ENCODE data around the gene DEPDC5.
A peak's percentile ranks its signal among the peaks of the same experiment; 100 is the strongest.
"Not testable (repeated sequence)": the region's sequence is repeated elsewhere in the genome, so short reads cannot be mapped to it uniquely, and the experiment has no call there.

DEPDC5 gene

DNA sequence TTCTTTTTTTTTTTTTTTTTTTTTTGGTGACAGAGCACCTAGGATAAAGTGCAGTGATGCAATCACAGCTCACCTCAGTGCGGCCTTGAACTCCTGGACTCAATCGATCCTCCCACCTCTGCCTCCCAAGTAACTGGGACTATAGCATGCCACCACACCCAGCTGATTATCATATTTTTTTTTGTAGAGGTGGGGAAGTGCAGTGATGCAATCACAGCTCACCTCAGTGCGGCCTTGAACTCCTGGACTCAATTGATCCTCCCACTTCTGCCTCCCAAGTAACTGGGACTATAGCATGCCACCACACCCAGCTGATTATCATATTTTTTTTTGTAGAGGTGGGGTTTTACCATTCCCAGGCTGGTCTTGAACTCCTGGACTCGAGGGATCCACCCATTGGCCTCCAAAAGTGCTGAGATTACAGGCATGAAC, 61.6 kb downstream of the DEPDC5 start:
- DNase-seq (ENCODE audit: low read depth) = not testable (repeated sequence)

DNA sequence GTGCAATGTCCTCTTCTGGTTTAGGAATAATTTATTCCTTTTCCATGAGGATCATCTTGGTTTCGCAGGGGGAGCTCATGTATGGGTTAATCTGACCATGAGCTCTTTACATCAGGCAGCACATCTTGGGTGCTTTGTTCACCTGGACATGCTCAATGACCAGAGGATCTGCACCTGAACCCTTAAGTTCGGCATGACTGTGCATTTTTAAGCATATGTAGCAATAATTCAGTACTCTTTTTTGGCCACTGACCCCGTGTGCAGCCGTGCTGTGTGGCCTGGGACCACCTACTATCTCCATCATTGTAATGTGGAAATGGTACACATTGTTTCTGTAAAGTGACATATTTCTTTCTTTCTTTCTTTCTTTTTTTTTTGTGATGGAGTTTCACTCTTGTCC, 62.9 kb downstream of the DEPDC5 start:
- DNase-seq (ENCODE audit: low read depth) = no peak

DNA sequence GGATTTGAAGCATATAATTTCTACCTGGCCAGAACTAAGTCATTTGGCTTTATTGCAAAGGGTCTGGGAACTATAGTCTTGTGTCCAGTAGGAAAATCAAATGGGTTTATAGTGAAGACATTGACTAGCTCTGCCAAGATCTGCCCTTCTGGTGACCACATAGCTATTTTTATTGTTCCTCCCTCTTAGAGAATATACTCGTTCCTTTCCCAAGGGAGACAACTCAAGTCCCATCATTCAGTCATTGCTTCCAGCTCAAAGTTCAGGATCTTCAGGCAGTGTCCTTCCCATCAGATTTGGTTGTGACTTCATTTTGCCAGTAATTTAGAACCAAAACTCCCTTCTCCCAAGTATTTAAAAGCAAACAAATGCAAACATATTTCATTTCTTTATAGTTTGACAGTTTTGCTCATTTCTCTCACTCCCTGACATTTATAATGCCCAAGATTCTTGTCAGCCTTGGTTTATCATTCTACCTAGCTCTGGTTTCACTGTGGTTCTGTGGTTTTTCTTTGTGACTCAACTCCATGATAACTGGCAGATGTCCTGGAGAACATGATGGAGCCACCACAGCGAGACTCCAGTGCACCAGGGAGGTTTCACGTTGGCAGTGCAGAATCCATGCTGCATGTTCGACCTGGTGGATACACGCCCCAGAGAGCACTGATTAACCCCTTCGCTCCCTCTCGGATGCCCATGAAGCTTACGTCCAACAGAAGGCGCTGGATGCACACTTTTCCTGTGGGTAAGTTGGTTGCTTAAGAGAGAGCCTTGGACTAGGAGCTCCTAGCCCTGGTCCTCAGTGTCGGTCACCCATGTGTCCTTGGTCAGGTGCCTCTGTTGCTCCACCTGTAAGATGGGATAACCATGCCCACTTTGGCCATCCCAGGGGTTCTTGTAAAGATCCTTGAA, 64.9 kb downstream of the DEPDC5 start:
- DNase-seq (ENCODE audit: low read depth) = peak; percentile 3

DNA sequence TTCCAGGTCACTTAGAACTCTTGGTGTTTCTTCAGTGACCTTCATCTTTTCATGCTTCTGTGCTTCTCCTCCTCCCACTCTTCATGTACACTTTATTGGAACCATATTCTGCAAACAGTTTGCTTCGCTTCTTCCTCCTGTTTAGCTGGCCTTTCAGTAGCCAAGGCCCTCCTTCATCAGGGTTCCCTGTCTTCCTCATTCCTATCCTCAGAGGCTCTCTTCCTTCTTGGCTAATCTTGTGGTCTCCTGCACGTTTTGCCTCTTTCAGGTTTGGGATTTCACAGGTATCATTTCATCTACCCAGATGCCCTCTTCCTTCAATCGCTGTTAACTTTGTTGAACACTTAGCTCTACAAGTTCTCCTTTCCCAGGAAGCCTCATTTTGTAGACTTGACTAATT, 66.8 kb downstream of the DEPDC5 start:
- DNase-seq (ENCODE audit: low read depth) = no peak

DNA sequence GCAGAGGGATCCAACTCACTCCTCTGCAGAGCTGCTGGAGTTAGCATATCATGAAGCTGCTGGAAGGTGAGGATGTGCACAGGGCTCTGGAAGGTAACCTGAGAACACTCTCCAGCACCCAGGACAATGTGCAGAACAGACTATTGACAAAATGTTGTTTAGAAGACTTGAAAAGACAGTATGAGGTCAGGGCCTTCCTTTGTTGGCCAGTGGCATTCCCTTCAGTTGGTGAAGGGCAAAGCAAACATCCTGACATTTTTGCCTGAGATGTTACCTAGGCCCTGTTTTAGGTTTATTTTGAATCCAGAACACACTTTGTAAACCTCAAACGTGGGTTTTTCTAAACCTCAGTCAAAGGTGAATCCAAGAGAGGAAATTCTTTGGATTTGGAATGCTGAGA, 67.8 kb downstream of the DEPDC5 start:
- no peak for DNase-seq (ENCODE audit: low read depth)

DNA sequence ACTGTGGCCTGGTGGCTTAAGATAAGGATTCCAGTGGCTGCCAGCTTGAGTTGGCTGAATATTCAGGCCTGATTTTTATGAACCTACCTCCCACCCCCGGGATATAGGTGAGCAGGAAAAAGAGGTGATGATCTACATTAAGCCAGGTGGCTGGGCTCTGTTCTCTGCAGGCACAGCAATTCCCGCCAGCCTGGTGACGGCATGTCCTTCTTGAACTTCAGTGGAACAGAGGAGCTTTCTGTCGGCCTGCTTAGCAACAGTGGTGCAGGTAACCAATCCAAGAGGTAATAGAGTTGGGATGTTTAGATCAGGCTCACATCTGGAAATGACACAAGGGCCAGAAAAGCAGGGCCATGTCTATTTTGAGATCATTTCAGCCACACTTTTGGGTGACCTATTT, 68.7 kb downstream of the DEPDC5 start:
- no peak for DNase-seq (ENCODE audit: low read depth)

DNA sequence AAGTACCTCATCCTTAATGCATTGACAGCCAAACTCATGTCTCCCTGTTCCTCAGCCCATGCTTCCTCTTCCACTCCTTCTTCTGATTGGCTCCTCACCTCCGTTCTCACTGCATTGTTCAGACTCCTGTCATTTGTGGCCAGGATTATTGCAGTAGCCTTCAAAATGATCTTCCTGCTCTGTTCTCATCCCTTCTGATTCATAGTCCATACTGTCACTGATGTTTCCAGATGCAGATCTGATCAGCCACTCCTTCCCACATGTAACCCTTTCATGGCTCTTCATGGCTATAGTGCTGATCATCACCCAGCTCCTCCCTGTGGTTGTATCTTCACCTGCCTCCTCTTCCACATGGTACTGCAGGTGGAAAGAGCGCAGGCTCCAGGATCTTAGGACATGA, 71.7 kb downstream of the DEPDC5 start:
- DNase-seq (ENCODE audit: low read depth) = no peak

DNA sequence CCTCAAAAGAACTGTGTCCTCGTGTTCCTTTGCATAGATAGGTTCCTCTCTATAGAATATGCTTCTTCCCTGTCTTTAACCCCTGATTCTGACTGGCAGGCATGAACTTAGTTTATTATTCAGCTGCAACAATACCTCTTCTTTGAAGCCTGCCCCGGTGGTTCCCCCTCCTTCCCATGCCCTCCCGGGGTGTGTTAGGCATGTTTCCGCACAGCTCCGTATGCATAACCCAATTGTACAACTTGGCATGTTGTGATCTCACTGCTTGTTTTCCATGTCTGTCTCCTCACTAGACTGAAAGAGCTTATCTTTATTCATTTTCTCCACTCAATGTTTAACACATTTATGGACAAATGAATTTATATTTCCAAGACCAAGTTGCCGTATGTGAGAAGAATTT, 72.6 kb downstream of the DEPDC5 start:
- no peak for DNase-seq (ENCODE audit: low read depth)

DNA sequence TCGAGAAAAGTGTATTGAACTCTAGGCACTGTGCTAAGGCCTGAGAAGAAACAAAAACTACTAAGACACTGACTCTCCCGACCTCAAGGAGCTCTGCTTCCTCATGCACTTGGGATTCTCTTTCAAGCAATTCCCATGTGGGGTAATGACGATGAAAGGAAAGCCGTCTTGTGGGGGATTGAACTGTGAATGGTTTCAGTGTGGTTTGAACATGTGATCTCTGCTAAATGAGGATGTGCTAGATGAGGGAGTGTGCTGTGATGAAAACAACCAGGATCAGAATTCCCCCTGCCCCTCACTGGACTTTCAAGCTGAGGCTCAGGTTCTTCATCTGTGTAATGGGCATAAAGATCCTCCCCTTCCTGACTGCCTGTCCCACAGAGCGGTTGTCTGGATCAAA, 74.9 kb downstream of the DEPDC5 start:
- no peak for DNase-seq (ENCODE audit: low read depth)

DNA sequence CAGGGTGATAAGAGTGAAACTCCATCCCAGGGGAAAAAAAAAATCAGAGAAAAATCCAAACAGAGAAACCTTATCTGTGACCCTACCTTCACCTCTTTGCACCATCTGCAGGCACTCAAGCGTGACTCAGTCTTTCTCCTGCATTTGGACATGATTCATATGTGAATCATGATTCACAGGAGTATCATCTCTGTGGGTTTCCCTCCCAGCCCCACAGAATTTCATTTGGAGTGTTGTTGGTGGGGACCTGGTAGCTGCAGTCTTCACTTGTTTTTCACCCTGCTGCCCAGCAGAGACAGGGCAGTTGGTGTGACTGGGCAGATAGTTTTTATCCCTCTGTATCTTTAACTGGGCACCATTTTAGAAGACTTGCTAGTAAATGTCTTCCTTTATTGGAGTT, 75.7 kb downstream of the DEPDC5 start:
- DNase-seq (ENCODE audit: low read depth) = peak; percentile 83

DNA sequence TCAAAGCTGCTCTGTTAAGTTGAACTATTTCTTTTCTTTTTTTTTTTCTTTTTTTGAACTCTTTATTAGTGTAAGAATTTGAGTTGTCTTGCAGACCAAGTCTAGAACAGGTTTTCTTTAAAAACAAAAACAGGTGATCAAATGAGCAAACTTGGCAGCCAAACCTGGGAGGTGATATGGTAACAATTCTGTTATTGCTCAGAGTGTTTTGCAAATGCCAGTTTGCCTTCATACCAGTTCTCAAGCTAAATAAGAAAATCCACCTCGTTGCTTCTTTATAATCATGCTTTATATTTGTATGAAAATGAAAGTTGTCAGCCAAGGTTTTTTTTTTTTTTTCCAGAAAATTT, 76.9 kb downstream of the DEPDC5 start:
- DNase-seq (ENCODE audit: low read depth) = no peak

DNA sequence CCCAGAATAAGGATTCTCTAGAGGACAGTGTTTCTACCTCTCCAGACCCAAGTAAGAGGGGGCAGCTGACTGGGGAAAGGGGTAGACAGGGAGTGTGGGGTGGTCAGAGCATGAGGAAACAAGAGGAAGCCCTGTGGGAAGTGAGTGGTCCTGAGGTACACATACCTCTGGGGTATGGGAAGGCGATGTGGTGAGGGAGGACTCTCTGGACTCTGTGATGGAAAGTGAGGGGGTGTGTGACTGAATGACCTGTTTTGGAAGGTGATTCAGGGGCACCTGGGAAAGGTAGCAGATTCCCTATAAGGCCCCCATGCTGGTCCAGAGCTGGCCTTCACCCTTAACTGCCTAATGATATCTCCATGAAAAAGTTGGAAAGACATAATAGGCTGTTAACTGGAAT, 80.1 kb downstream of the DEPDC5 start:
- no peak for DNase-seq (ENCODE audit: low read depth)

DNA sequence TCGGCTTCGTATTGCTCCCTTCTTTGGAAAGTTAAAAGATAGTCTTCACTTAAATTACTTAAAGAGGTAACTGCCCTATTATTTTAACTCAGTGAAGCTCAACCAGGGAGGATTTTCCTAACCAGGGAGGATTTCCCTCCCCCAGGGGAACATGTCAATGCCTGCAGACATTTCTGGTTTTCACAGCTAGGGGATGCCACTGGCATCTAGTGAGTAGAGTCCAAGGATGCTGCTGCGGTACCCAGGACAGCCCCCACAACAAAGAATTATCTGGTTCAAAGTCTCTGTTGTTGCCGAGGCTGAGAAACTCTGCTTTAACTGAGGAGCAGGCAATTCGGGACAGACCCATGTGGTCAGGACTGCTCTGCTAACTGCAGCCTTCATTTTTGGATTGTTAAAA, 82.2 kb downstream of the DEPDC5 start:
- no peak for DNase-seq (ENCODE audit: low read depth)

DNA sequence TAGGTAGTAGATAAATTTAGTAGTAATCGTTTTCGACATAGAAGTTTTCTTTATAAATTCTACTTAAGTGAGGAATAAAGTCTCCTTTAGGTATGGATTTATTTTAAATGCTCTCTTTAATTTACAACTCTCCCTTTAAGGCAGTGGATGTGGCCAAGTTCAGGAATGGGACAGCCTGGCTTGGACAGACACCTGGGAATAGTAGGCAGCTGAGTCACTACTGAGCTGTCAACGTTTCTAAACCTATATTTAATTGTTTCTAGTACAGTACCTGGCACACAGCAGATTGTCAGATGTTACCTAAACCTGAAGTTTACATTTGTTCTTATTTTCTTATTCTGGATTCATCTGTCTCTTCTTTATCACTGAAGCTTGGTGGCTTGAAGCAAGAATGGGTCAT, 85.1 kb downstream of the DEPDC5 start:
- no peak for DNase-seq (ENCODE audit: low read depth)

DNA sequence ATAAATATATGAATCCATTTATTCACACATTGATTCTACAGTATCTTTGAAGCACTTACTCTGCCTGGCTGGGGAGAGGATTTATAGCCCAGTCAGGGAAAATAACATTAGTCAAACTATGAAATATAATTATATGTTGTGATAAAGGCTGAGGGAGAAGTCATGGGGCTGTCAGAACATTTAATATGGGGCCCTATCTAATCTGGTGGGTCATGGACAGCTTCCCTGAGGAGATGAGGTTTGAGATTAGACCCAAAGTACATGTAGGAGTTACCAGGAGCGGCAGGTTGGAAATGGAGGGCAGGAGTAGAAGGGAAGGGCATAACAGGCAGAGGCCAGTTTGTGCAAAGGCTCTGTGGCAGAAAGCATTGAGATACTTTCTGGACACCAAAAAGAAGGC, 86.2 kb downstream of the DEPDC5 start:
- DNase-seq (ENCODE audit: low read depth) = no peak

DNA sequence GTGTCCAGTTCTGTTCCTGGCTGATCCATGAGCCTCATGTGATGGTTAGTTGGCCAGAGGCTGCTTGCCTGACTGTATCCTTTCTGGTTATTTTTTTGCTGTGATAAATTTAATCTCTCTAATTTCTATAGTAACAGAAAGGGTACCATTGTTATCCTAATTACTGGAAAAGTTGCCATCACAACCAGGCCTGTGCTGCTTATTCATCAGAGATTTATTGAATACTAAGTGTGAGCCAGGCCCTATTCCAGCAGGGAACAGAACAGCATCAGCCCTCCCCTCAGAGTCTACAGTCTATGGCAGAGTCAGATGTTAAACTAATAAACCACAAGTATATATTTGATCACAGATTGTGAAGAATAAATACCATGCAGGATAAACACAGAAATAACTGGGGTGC, 86.8 kb downstream of the DEPDC5 start:
- DNase-seq (ENCODE audit: low read depth) = no peak

DNA sequence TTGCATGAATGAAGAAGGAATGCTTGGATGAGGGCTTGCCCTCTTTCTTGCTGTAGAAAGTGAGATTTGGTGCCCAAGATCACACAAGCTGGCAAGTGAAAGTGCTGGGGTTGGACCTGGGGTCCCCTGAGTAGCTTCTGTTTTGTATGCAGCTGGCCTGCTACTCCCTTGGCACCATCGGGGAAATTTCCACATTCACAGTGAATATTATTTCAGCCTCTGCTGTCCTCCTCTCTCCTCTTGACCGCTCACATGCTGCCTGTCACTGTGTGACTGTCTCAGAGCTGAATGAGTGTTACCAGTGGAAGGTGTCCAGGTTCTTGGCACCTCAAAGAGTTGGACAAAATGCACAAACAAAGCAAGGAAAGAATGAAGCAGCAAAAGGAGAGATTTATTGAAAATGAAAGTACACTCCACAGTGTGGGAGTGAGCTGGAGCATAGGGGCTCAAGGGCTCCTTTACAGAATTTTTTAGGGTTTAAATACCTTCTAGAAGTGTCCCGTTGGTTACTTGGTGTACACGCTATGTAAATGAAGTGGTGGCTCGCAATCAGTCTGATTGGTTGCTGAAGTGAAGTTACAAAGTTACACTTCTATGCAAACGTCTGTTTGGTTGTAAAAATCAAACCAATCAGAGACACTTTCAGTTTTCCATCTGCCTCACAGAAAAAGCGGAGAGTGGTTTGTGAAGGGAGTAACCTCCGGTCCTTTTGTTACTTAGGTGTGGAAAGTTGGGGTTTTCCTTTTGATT, 87.4 kb downstream of the DEPDC5 start:
- DNase-seq (ENCODE audit: low read depth) = no peak

DNA sequence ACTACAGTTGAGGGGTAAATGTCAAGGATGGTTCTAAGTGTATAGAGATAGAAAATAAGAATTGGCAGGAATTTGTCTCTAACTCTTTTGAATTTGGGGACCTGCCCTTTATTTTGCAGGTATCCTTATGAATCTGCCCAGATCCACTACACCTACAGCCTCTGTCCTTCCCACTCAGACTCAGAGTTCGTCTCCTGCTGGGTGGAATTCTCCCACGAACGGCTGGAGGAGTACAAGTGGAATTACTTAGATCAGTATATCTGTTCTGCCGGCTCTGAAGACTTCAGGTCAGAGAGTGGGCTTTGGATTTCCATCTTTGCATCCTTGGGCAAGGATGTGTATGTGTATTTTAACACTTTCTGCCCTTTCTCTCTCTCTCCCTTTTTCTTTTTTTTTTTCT, 89.7 kb downstream of the DEPDC5 start:
- no peak for DNase-seq (ENCODE audit: low read depth)

DNA sequence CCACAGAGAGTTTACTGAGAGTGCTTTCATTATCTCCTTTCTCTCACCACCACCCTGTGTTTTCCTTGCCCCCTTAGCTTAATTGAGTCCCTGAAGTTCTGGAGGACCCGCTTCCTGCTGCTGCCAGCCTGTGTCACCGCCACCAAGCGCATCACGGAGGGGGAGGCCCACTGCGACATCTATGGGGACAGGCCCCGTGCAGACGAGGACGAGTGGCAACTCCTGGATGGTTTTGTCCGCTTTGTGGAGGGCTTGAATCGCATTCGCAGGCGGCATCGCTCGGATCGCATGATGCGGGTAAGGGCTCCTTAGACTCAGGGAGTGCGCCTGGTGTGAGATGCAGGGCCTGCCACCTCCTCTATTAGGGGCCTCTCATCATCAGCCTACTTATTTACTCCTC, 91.1 kb downstream of the DEPDC5 start:
- no peak for DNase-seq (ENCODE audit: low read depth)

DNA sequence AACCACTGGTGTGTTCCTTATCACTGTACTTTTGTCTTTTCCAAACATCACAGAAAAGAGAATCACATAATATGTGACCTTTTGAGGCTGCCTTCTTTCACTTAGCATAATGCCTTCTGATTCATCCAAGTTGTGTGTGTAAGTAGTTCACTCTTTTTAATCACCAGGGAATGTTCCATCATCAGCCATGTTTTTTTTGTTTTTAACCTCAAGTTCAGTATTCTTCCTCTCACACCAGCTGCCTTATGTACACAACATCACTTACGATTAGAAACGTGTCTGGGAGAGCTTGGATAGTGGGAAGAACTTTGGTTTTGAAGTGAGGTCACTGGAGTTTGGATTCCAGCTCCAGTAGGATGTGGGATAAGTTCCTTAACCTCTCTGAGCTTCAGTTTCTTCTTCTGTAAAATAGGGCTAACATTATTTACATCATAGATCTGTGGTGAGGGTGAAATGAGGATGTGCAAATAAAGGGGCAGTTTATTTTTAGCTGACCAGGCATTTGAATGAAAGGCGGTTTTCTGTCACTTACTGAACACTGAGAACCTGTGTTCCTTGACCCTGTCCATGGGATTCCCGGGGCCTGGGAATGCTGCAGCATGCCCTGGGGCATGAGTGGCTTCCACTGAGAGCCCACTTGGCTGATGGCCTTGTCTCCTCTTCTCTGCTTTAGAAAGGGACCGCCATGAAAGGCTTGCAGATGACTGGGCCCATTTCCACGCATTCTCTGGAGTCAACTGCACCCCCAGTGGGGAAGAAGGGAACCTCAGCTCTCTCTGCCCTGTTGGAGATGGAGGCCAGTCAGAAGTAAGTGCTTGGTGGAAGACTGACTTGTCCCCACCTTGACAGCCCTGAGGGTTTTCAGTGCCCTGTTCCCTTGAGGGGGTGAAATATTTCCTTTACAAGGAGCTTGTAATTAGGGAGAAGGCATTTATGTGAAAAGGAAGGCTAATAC, 92.6 kb downstream of the DEPDC5 start:
- DNase-seq (ENCODE audit: low read depth) = no peak

DNA sequence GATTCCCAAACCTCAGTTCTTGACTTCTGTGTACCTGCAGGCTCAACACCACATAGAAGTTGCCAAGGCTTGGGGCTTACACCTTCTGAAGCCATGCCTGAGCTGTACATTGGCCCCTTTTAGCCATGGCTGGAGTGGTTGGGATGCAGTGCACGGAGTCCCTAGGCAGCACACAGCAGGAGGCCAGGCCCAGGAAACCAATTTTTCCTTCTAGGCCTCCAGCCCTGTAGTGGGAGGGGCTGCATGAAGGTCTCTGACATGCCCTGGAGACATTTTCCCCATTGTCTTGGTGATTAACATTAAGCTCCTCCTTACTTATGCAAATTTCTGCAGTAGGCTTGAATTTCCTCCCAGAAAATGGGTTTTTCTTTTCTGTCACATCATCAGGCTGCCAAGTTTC, 94.6 kb downstream of the DEPDC5 start:
- no peak for DNase-seq (ENCODE audit: low read depth)

DNA sequence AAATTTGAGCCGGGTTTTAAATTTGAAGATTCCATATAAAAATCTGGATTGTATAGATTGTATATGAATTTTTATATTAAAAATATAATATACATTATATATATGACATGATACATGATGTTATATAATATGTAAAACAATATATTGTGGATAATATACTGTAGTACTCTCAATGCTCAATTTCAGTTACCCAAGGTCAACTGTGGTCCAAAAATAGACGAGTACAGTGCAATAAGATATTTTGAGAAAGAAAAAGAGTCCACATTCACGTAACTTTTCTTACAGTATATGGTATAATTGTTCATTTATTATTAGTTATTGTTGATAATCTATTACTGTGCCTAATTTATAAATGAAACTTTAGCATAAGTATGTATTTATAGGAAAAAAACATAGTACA, 96.3 kb downstream of the DEPDC5 start:
- no peak for DNase-seq (ENCODE audit: low read depth)
